ENCODE results near the gene ARID5B.

ARID5B gene

DNA sequence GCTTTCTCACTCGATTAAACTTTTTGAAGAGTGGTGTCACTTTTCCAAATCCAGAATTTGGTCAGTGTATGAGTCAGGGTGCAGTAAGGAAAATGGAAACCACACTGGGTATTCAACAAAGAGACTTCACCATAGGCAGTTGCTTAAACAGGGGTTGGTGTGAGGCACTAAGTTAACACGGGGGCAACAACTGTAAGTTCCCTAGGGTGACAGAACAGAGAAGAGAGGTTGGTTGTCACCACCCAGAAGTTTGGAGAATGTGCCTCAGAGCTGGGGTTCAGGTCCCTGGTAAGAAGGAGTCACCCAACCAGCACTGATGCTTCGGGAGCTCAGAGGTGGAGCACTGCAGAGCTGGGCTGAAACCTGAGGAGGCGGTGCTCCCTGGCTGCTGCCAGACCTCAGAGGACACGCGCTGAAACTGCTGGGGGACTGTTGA, 170.4 kb downstream of the ARID5B start:
- no peak for TF ChIP-seq HDGF (IDR thresholded peaks at IDR 0.05; ENCODE audit: borderline replicate concordance)
- TF ChIP-seq NFRKB (IDR thresholded peaks at IDR 0.05) = no peak
- TF ChIP-seq FOXM1 (IDR thresholded peaks at IDR 0.05; ENCODE audit: borderline replicate concordance) = no peak
- TF ChIP-seq CTBP1 (IDR thresholded peaks at IDR 0.05; ENCODE audit: borderline replicate concordance) = no peak
- TF ChIP-seq FOXA1 (IDR thresholded peaks at IDR 0.05) = no peak
- no peak for TF ChIP-seq L3MBTL2 (conservative IDR thresholded peaks at IDR 0.05)
- no peak for TF ChIP-seq ELF4 (IDR thresholded peaks at IDR 0.05)
- TF ChIP-seq SUZ12 (IDR thresholded peaks at IDR 0.05) = no peak
- TF ChIP-seq LEF1 (IDR thresholded peaks at IDR 0.05; ENCODE audit: borderline replicate concordance) = no peak
- no peak for TF ChIP-seq FOXK2 (IDR thresholded peaks at IDR 0.05)
- TF ChIP-seq ZNF384 (IDR thresholded peaks at IDR 0.05) = no peak
- ChIA-PET POLR2A (no interaction called here), CTCF (interaction anchor here (0.5 kb wide), 1 partner anchor 16 kb away, joined by 3 read pairs; no protein-coding TSS in a partner anchor)
- DNase-seq (ENCODE audit: extremely low spot score) = no peak

DNA sequence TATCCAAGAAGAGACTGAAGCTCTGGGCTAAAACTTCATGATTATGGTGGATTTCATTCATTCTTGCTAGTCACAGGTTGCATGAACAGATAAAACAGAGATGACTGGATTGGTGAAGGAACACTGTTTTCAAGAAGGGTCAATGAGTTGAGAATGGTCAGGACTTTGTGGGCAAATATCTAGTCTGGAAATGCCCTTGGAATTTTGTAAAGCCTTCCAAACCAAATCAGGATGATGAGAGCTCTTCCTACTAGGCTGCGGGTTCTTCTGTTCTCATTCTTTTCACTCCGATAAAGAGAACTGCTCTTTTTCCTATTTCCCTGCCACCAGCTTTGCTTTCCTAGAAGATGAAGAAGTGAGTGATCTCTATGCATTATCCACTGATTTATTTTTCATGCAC, 171.4 kb downstream of the ARID5B start:
- no peak for DNase-seq (ENCODE audit: extremely low spot score)
- no peak for TF ChIP-seq ZNF384 (IDR thresholded peaks at IDR 0.05)
- TF ChIP-seq HDGF (IDR thresholded peaks at IDR 0.05; ENCODE audit: borderline replicate concordance) = no peak
- no peak for TF ChIP-seq L3MBTL2 (conservative IDR thresholded peaks at IDR 0.05)
- TF ChIP-seq FOXK2 (IDR thresholded peaks at IDR 0.05) = no peak
- TF ChIP-seq LEF1 (IDR thresholded peaks at IDR 0.05; ENCODE audit: borderline replicate concordance) = no peak
- TF ChIP-seq NFRKB (IDR thresholded peaks at IDR 0.05) = no peak
- TF ChIP-seq SUZ12 (IDR thresholded peaks at IDR 0.05) = no peak
- no peak for TF ChIP-seq TARDBP (IDR thresholded peaks at IDR 0.05)
- no peak for TF ChIP-seq FOXA1 (IDR thresholded peaks at IDR 0.05)
- no peak for TF ChIP-seq ARNT (IDR thresholded peaks at IDR 0.05)
- TF ChIP-seq, protein P1, sequence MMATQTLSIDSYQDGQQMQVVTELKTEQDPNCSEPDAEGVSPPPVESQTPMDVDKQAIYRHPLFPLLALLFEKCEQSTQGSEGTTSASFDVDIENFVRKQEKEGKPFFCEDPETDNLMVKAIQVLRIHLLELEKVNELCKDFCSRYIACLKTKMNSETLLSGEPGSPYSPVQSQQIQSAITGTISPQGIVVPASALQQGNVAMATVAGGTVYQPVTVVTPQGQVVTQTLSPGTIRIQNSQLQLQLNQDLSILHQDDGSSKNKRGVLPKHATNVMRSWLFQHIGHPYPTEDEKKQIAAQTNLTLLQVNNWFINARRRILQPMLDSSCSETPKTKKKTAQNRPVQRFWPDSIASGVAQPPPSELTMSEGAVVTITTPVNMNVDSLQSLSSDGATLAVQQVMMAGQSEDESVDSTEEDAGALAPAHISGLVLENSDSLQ (IDR thresholded peaks at IDR 0.05) = no peak
- ChIA-PET CTCF (no interaction called here), POLR2A (no interaction called here)

DNA sequence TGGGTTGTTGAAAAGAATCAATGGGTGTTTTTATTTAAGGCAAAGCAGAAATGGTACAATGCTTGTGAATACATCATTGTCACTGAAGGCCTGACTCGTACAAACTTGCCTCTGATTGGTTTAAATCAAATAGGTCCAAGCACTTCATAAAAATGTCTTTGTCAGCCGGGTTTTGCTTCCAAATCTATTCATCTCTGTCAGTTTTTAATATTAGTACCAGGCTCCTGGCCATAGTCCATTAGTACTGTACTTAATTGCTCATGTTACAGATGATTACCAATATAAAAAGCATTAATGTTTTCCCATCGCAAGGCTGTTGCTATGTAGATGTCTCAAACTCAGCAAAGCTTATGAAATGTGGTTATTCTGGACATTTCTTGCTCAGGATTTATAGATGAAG, 171.9 kb downstream of the ARID5B start:
- ChIA-PET CTCF (no interaction called here), POLR2A (no interaction called here)
- TF ChIP-seq, protein P1 (IDR thresholded peaks at IDR 0.05) = 0 out of 2 replicates have a peak, but pooled peaks have one; percentile 17
- TF ChIP-seq L3MBTL2 (conservative IDR thresholded peaks at IDR 0.05) (no peak), ZNF384 (IDR thresholded peaks at IDR 0.05) (no peak), FOXK2 (IDR thresholded peaks at IDR 0.05) (no peak), NFRKB (IDR thresholded peaks at IDR 0.05) (no peak), ELF4 (IDR thresholded peaks at IDR 0.05) (no peak)
- no peak for DNase-seq (ENCODE audit: extremely low spot score)

DNA sequence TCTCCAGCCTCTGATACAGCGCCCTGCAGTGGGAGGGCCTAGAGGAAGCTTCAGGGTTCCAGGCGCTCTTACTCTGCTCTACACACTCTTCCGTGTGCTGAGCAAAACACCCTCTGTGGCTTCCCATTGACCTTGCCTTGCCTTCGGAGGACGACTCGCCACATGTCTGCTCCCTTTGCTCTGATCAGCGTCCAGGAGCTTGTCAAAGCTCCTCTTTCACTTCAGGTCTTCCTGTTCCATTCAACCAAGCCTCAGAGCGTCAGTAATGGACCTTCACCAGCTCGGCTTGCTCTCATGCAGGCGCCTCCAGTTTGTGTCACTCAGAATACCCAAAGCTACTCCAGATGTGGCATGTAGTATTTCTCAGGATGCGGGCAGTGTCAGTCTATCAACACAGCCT, 173.9 kb downstream of the ARID5B start:
- POLR2A ChIA-PET = no interaction called here
- TF ChIP-seq ZNF384 (IDR thresholded peaks at IDR 0.05) (no peak), NFRKB (IDR thresholded peaks at IDR 0.05) (no peak), L3MBTL2 (conservative IDR thresholded peaks at IDR 0.05) (no peak), HDGF (IDR thresholded peaks at IDR 0.05; ENCODE audit: borderline replicate concordance) (no peak), FOXK2 (IDR thresholded peaks at IDR 0.05) (no peak), LEF1 (IDR thresholded peaks at IDR 0.05; ENCODE audit: borderline replicate concordance) (no peak), ELF4 (IDR thresholded peaks at IDR 0.05) (no peak), FOXM1 (IDR thresholded peaks at IDR 0.05; ENCODE audit: borderline replicate concordance) (no peak), SUZ12 (IDR thresholded peaks at IDR 0.05) (no peak), TARDBP (IDR thresholded peaks at IDR 0.05) (no peak), ARNT (IDR thresholded peaks at IDR 0.05) (no peak), CTBP1 (IDR thresholded peaks at IDR 0.05; ENCODE audit: borderline replicate concordance) (no peak)
- TF ChIP-seq, protein P1 (IDR thresholded peaks at IDR 0.05) = no peak
- no peak for DNase-seq (ENCODE audit: extremely low spot score)
- CTCF ChIA-PET = no interaction called here

DNA sequence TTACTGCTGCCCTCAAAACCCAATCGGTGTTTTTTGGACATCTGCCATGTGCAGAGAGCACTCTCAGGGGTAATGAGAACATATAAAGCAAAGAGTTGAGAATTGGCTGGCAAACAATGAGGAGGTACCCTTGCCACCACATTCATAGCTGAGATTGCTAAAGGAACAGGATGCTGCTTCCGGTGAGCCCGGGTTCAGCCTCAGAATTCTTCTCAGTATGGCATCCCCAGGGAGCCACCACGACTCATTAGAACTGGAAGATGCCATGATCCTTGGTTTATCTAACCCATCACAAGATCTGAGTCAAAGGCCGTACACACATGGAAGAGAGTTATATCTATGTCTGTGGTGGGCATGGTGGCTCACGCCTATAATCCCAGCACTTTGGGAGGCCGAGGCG, 174.4 kb downstream of the ARID5B start:
- TF ChIP-seq ZNF384 (IDR thresholded peaks at IDR 0.05) (no peak), FOXM1 (IDR thresholded peaks at IDR 0.05; ENCODE audit: borderline replicate concordance) (no peak), TARDBP (IDR thresholded peaks at IDR 0.05) (no peak), NFRKB (IDR thresholded peaks at IDR 0.05) (no peak), HDGF (IDR thresholded peaks at IDR 0.05; ENCODE audit: borderline replicate concordance) (no peak), SP1 (IDR thresholded peaks at IDR 0.05) (no peak)
- TF ChIP-seq, protein P1 (IDR thresholded peaks at IDR 0.05) = no peak
- no peak for DNase-seq (ENCODE audit: extremely low spot score)
- ChIA-PET POLR2A (no interaction called here), CTCF (no interaction called here)

DNA sequence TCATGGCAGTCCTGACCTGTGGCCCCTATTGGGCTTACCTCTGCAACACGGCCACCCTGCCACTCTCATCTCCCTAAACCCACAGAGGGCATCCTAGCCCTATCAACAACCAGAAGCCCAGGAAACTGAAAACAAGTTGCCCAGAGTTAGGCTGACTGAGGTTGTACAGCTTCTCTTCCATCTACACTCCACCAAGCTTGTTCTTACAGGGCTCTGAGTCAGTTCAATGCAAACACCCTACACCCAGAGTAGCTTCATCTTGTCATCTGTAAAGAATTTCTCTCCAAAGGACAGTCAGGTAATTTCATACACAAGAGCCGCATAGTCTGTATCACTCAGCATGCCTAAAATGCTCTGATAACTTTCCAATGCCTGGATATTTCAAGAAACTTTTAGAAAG, 175.4 kb downstream of the ARID5B start:
- POLR2A ChIA-PET = interaction anchor here (0.7 kb wide), 1 partner anchor 37 kb away, joined by 3 read pairs; no protein-coding TSS in a partner anchor
- DNase-seq (ENCODE audit: extremely low spot score) = no peak
- TF ChIP-seq, protein P1 (IDR thresholded peaks at IDR 0.05) = no peak
- TF ChIP-seq FOXK2 (IDR thresholded peaks at IDR 0.05) = no peak
- no peak for TF ChIP-seq FOXM1 (IDR thresholded peaks at IDR 0.05; ENCODE audit: borderline replicate concordance)
- no peak for TF ChIP-seq ARNT (IDR thresholded peaks at IDR 0.05)
- no peak for TF ChIP-seq LEF1 (IDR thresholded peaks at IDR 0.05; ENCODE audit: borderline replicate concordance)
- TF ChIP-seq NFRKB (IDR thresholded peaks at IDR 0.05) = no peak
- no peak for TF ChIP-seq ELF4 (IDR thresholded peaks at IDR 0.05)
- no peak for TF ChIP-seq SP1 (IDR thresholded peaks at IDR 0.05)
- TF ChIP-seq HDGF (IDR thresholded peaks at IDR 0.05; ENCODE audit: borderline replicate concordance) = no peak
- no peak for TF ChIP-seq SUZ12 (IDR thresholded peaks at IDR 0.05)
- TF ChIP-seq ZNF384 (IDR thresholded peaks at IDR 0.05) = no peak
- TF ChIP-seq L3MBTL2 (conservative IDR thresholded peaks at IDR 0.05) = no peak
- TF ChIP-seq CTBP1 (IDR thresholded peaks at IDR 0.05; ENCODE audit: borderline replicate concordance) = no peak
- TF ChIP-seq BHLHE40 (IDR thresholded peaks at IDR 0.05; ENCODE audit: borderline replicate concordance) = no peak
- no peak for TF ChIP-seq FOXA1 (IDR thresholded peaks at IDR 0.05)
- TF ChIP-seq TARDBP (IDR thresholded peaks at IDR 0.05) = no peak
- CTCF ChIA-PET = no interaction called here

Measured in HEK293T (cell line).